Astrocyte of the spinal cord (primary cell): ENCODE data around the gene MAST2.

Experiments
- DNase-seq: peaks from one replicate; pipeline ENCODE4 v3.0.0; 2011; ENCODE audit warnings: low read depth, low spot score
- H3K4me3 ChIP-seq: 2 replicates; pipeline ENCODE4 v1.5.1; 2011; ENCODE audit warnings: low read depth, mild to moderate bottlenecking, low read length, moderate library complexity
- CTCF ChIP-seq: IDR thresholded peaks from 2 replicates; pipeline ENCODE4 v1.5.1; 2012; ENCODE audit warnings: low read depth, mild to moderate bottlenecking, low read length, inconsistent platforms
- in situ Hi-C: cut with HindIII; loops from 2 replicates; pipeline ENCODE4 v1.10.0; 2017; ENCODE audit warnings: low sequenced_read_pairs

MAST2 gene

GRCh38 chr1:46083579-46083978 is 280.2 kb downstream of the MAST2 start:
- in situ Hi-C loops, result no loop called here

DNA sequence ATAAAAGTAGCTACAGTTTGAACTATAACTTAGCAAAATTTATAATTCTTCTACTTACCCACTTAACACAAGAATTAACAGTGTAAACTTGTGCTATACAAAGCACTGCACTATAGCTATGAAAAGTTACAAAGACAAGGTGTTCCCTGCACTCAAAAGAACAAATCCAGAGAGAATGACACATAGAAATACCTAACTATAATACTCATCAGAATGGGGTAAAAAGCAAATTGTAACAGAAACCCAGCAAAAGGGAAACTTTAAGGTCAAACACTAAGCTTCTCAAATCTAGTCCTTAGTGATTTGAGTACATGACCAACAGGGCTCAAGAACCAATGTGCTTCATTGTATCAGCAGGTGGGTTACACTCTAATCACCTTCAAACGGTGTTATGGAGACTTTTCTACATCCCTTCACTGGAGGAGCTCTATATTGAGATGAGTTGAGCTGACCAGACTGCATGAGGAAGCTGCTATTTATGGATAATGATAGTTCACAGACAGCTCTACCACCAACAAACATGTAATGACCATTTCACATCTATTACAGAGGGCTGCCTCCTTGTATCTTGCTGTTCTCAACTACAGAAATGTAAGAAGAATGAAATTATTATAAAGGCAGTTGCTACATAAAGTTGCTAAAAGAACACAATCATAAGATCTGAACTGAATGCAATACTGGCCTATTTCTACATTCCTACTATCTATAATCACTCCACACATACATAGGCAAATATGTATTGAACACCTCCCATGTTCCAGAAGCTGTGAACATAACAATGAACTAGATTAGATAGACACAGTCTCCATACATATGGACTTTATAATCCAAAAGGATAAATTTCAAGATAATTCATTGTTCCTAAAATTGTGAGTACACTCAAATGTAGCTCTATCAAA is 281.4 kb downstream of the MAST2 start:
- DNase-seq, result peak; percentile 57
- no peak for TF ChIP-seq CTCF

More at GRCh38 chr1:46083579-46083978, 280.2 kb downstream of the MAST2 start:
- TF ChIP-seq CTCF, result no peak
- no peak overlapping the region for H3K4me3 ChIP-seq
- DNase-seq, result no peak

More for the DNA sequence above, 281.4 kb downstream of the MAST2 start:
- no peak overlapping the region for H3K4me3 ChIP-seq
- in situ Hi-C loops, result no loop called here
